HEK293 (cell line): ENCODE data around the gene UBE2G1.

Experiments
- CTCF ChIA-PET: fragments of 350-600 bp; formaldehyde crosslinking; extraction: SDS; loops from one replicate; lab custom pipeline; 2021; ENCODE audit warnings: antibody characterized with exemption; lab: Yijun Ruan, JAX
- POLR2A ChIA-PET: fragments of 300-600 bp; formaldehyde crosslinking; extraction: SDS; loops from one replicate; lab custom pipeline; 2020; ENCODE audit warnings: antibody characterized with exemption, inconsistent platforms; lab: Yijun Ruan, JAX
- H3K27ac ChIP-seq: fragments of 200-500 bp; sonication (Bioruptor generic); 2 replicates; pipeline ENCODE4 v1.5.1; 2014; ENCODE audit warnings: low read depth, low read length, control low read depth, inconsistent platforms; ENCODE audit errors: extremely low read depth
- H3K36me3 ChIP-seq, 2 experiments: fragments of 200-500 bp in 1 of 2; sonication (Bioruptor generic) in 1 of 2; 1 replicate in 1 of 2; 2 replicates in 1 of 2; pipeline ENCODE4 v1.5.1; 2014 to 2017; ENCODE audit warnings: inconsistent platforms in 2 of 2, low read length in 2 of 2; ENCODE audit not compliant: control insufficient read depth in 2 of 2, insufficient read depth in 1 of 2
- H3K4me1 ChIP-seq: fragments of 200-500 bp; sonication (Bioruptor generic); 2 replicates; pipeline ENCODE4 v1.5.1; 2014; ENCODE audit warnings: mild to moderate bottlenecking, low read length, inconsistent platforms; ENCODE audit not compliant: control insufficient read depth, insufficient read depth
- H3K4me3 ChIP-seq: 2 replicates; pipeline ENCODE4 v1.5.1; 2011; ENCODE audit warnings: low read depth, mild to moderate bottlenecking, control low read depth, low read length, moderate library complexity
- H3K9me3 ChIP-seq: fragments of 200-500 bp; sonication (Bioruptor generic); 2 replicates; pipeline ENCODE4 v1.5.1; 2014; ENCODE audit warnings: low read depth, low read length, inconsistent platforms; ENCODE audit not compliant: control insufficient read depth, insufficient read depth
- IKZF3 ChIP-seq: fragments of 450-650 bp; IDR thresholded peaks from 2 replicates; pipeline ENCODE4 v1.5.0; 2018; ENCODE audit warnings: missing biosample characterization, mild to moderate bottlenecking, missing genetic modification characterization, moderate library complexity
- REPIN1 ChIP-seq: fragments of 450-650 bp; formaldehyde crosslinking; IDR thresholded peaks from 2 replicates; pipeline ENCODE4 v1.5.1; 2017; ENCODE audit warnings: missing biosample characterization, missing genetic modification characterization, low read depth
- ZBTB26 ChIP-seq: fragments of 450-650 bp; formaldehyde crosslinking; optimal IDR thresholded peaks from 2 replicates; pipeline ENCODE3; 2016; ENCODE audit warnings: missing biosample characterization, mild to moderate bottlenecking, missing genetic modification characterization
- ZBTB44 ChIP-seq: fragments of 450-650 bp; IDR thresholded peaks from 2 replicates; pipeline ENCODE4 v1.5.1; 2018; ENCODE audit warnings: missing biosample characterization, mild to moderate bottlenecking, missing genetic modification characterization
- ZBTB6 ChIP-seq: fragments of 450-650 bp; formaldehyde crosslinking; IDR thresholded peaks from 2 replicates; pipeline ENCODE4 v1.5.1; 2017; ENCODE audit warnings: missing biosample characterization, missing genetic modification characterization
- ZIC2 ChIP-seq: fragments of 450-650 bp; formaldehyde crosslinking; IDR thresholded peaks from 2 replicates; pipeline ENCODE4 v1.5.1; 2016; ENCODE audit warnings: missing biosample characterization, missing genetic modification characterization
- ZNF223 ChIP-seq: fragments of 450-650 bp; formaldehyde crosslinking; IDR thresholded peaks from 2 replicates; pipeline ENCODE4 v1.5.1; 2016; ENCODE audit warnings: missing biosample characterization, missing genetic modification characterization
- ZNF24 ChIP-seq: fragments of 450-650 bp; formaldehyde crosslinking; IDR thresholded peaks from 2 replicates; pipeline ENCODE4 v1.5.1; 2016; ENCODE audit warnings: missing biosample characterization, missing genetic modification characterization
- ZNF341 ChIP-seq: fragments of 450-650 bp; formaldehyde crosslinking; IDR thresholded peaks from 2 replicates; pipeline ENCODE4; 2016; ENCODE audit warnings: low read depth, missing biosample characterization, missing genetic modification characterization
- ZNF362 ChIP-seq: fragments of 450-650 bp; formaldehyde crosslinking; IDR thresholded peaks from 2 replicates; pipeline ENCODE4 v1.5.1; 2016; ENCODE audit warnings: missing biosample characterization, missing genetic modification characterization
- ZNF391 ChIP-seq: fragments of 450-650 bp; formaldehyde crosslinking; IDR thresholded peaks from 2 replicates; pipeline ENCODE4 v1.5.1; 2016; ENCODE audit warnings: low read depth, missing biosample characterization, missing genetic modification characterization, borderline replicate concordance
- ZNF530 ChIP-seq: fragments of 450-650 bp; formaldehyde crosslinking; IDR thresholded peaks from 2 replicates; pipeline ENCODE4 v1.5.1; 2016; ENCODE audit warnings: low read depth, missing biosample characterization, missing genetic modification characterization
- ZNF558 ChIP-seq: fragments of 450-650 bp; formaldehyde crosslinking; IDR thresholded peaks from 2 replicates; pipeline ENCODE4 v1.5.1; 2016; ENCODE audit warnings: missing biosample characterization, missing genetic modification characterization
- ZNF561 ChIP-seq: fragments of 450-650 bp; IDR thresholded peaks from 2 replicates; pipeline ENCODE4 v1.5.1; 2018; ENCODE audit warnings: missing biosample characterization, missing genetic modification characterization, borderline replicate concordance
- ZNF600 ChIP-seq: fragments of 450-650 bp; formaldehyde crosslinking; IDR thresholded peaks from 2 replicates; pipeline ENCODE4 v1.5.1; 2016; ENCODE audit warnings: missing biosample characterization, missing genetic modification characterization
- ZNF610 ChIP-seq: fragments of 450-650 bp; formaldehyde crosslinking; IDR thresholded peaks from 2 replicates; pipeline ENCODE4 v1.5.1; 2016; ENCODE audit warnings: missing biosample characterization, missing genetic modification characterization, borderline replicate concordance
- ZNF626 ChIP-seq: fragments of 450-650 bp; sonication (Bioruptor Pico); formaldehyde crosslinking; IDR thresholded peaks from 2 replicates; pipeline ENCODE4 v1.5.1; 2018; ENCODE audit warnings: missing biosample characterization, missing genetic modification characterization, inconsistent platforms
- ZNF654 ChIP-seq: fragments of 450-650 bp; formaldehyde crosslinking; IDR thresholded peaks from 2 replicates; pipeline ENCODE4 v1.5.1; 2016; ENCODE audit warnings: low read depth, missing biosample characterization, missing genetic modification characterization
- ZNF830 ChIP-seq: fragments of 450-650 bp; IDR thresholded peaks from 2 replicates; pipeline ENCODE4 v1.5.0; 2018; ENCODE audit warnings: missing biosample characterization, missing genetic modification characterization, low read depth, mild to moderate bottlenecking, moderate library complexity
- ZNF843 ChIP-seq: fragments of 450-650 bp; formaldehyde crosslinking; IDR thresholded peaks from 2 replicates; pipeline ENCODE4 v1.5.1; 2016; ENCODE audit warnings: missing biosample characterization, missing genetic modification characterization
- ZSCAN30 ChIP-seq: fragments of 450-650 bp; IDR thresholded peaks from 2 replicates; pipeline ENCODE4 v1.5.1; 2018; ENCODE audit warnings: missing biosample characterization, mild to moderate bottlenecking, missing genetic modification characterization, moderate library complexity
- TF ChIP-seq, protein P1 (sequence below): fragments of 450-650 bp; formaldehyde crosslinking; IDR thresholded peaks from 2 replicates; pipeline ENCODE4 v1.5.1; 2016; ENCODE audit warnings: missing biosample characterization, missing genetic modification characterization
- TF ChIP-seq, protein P2 (sequence below): fragments of 450-650 bp; formaldehyde crosslinking; IDR thresholded peaks from 2 replicates; pipeline ENCODE4 v1.5.1; 2016; ENCODE audit warnings: missing biosample characterization, missing genetic modification characterization

Gene UBE2G1

GRCh38 chr17:4407216-4407615 is 40.7 kb upstream of the UBE2G1 start:
- CTCF ChIA-PET = interaction anchor here (0.9 to 4.8 kb wide), 4 partner anchors 10 to 191 kb away, joined by 3 to 25 read pairs (median 6); no protein-coding TSS in a partner anchor
- no peak for TF ChIP-seq ZNF341 (tag by site-specific recombination)
- no peak for TF ChIP-seq ZSCAN30 (tag by site-specific recombination)
- TF ChIP-seq ZBTB26 (tag by site-specific recombination) = no peak
- TF ChIP-seq ZNF558 = no peak
- no peak for TF ChIP-seq ZNF223 (tag by site-specific recombination)
- TF ChIP-seq, protein P1, sequence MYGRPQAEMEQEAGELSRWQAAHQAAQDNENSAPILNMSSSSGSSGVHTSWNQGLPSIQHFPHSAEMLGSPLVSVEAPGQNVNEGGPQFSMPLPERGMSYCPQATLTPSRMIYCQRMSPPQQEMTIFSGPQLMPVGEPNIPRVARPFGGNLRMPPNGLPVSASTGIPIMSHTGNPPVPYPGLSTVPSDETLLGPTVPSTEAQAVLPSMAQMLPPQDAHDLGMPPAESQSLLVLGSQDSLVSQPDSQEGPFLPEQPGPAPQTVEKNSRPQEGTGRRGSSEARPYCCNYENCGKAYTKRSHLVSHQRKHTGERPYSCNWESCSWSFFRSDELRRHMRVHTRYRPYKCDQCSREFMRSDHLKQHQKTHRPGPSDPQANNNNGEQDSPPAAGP (tag by site-specific recombination) = no peak
- no peak for TF ChIP-seq ZNF626 (tag by site-specific recombination)
- TF ChIP-seq ZBTB44 (tag by site-specific recombination) = no peak
- no peak for TF ChIP-seq ZNF600
- no peak for TF ChIP-seq ZNF362
- TF ChIP-seq, all 188 proteins: peak for 0
- no peaks in the 10 kb centered on the region for H3K4me1 ChIP-seq
- no peak overlapping the region for H3K4me3 ChIP-seq
- no peaks in the 10 kb centered on the region for H3K9me3 ChIP-seq
- no peak overlapping the region for H3K27ac ChIP-seq
- no peaks in the 10 kb centered on the region for H3K36me3 ChIP-seq
- POLR2A ChIA-PET = interaction anchor here (0.7 kb wide), 2 partner anchors 34 to 207 kb away, joined by 4 to 11 read pairs; no protein-coding TSS in a partner anchor

- CTCF ChIA-PET = interaction anchor here (0.9 to 4.8 kb wide), 3 partner anchors 10 to 206 kb away, joined by 3 to 25 read pairs (median 6); no protein-coding TSS in a partner anchor
- no peaks in the 10 kb centered on the region for H3K36me3 ChIP-seq
- POLR2A ChIA-PET = no interaction called here
- H3K4me1 ChIP-seq = no peaks in the 10 kb centered on the region
- TF ChIP-seq IKZF3 (tag by site-specific recombination) (no peak), ZNF654 (tag by site-specific recombination) (no peak), ZNF530 (no peak), ZNF24 (tag by site-specific recombination) (no peak)
- TF ChIP-seq, protein P2, sequence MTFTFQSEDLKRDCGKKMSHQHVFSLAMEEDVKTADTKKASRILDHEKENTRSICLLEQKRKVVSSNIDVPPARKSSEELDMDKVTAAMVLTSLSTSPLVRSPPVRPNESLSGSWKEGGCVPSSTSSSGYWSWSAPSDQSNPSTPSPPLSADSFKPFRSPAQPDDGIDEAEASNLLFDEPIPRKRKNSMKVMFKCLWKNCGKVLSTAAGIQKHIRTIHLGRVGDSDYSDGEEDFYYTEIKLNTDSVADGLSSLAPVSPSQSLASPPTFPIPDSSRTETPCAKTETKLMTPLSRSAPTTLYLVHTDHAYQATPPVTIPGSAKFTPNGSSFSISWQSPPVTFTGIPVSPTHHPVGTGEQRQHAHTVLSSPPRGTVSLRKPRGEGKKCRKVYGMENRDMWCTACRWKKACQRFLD (tag by site-specific recombination) = no peak
- H3K27ac ChIP-seq = no peak overlapping the region
- no peaks in the 10 kb centered on the region for H3K9me3 ChIP-seq
- no peak overlapping the region for H3K4me3 ChIP-seq
These were observed 39.9 kb upstream of the UBE2G1 start for GRCh38 chr17:4406386-4406785.

DNA sequence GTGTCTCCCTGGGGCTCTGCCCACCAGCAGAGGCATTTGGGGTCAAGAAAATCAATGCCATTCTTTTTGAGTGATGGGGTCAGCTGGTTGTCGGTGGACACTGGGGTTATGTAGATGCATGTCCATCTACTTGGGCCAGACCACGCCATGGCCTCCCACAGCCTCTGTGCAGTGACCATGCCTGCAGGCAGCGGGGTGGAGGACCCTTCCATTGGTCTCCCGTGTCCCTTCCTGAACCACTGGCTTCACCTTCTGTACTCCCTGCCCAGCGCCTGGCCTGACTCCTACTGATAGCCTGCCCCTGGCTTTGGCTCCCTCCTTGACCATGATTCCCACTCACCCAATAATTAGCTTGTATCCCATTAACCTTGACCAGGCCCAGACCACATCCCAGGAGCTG is 39.2 kb upstream of the UBE2G1 start:
- Histone ChIP-seq H3K9me3 (no peaks in the 10 kb centered on the region), H3K36me3 (no peaks in the 10 kb centered on the region), H3K27ac (no peak overlapping the region), H3K4me3 (no peak overlapping the region), H3K4me1 (no peaks in the 10 kb centered on the region)
- ChIA-PET CTCF (interaction anchor here (0.9 to 4.8 kb wide), 3 partner anchors 11 to 206 kb away, joined by 3 to 25 read pairs (median 6); no protein-coding TSS in a partner anchor), POLR2A (no interaction called here)
- no peak for TF ChIP-seq ZNF561 (tag by site-specific recombination)
- TF ChIP-seq ZNF391 (tag by site-specific recombination) = no peak
- TF ChIP-seq REPIN1 (tag by site-specific recombination) = no peak
- no peak for TF ChIP-seq ZIC2 (tag by site-specific recombination)
- TF ChIP-seq ZNF610 (tag by site-specific recombination) = no peak
- no peak for TF ChIP-seq ZBTB6 (tag by site-specific recombination)
- no peak for TF ChIP-seq ZNF843 (tag by site-specific recombination)
- no peak for TF ChIP-seq ZNF830
